H9 (cell line): ENCODE data around the gene ARHGAP15. TPM values are rescaled to one million over a fixed set of nuclear protein-coding genes. Genes with fewer than 3 reads are reported as not detected.

ENCODE experiments used
- DNase-seq: peaks from one replicate; pipeline ENCODE4 v3.0.0-alpha.2; 2017
- H2AFZ ChIP-seq: one replicate; pipeline ENCODE4 v1.6.1; 2013; ENCODE audit warnings: mild to moderate bottlenecking, low read length, control low read depth, moderate library complexity
- H2AK5ac ChIP-seq: 2 replicates; pipeline ENCODE4 v1.6.1; 2013; ENCODE audit warnings: low read length, control low read depth, mixed read lengths; ENCODE audit not compliant: insufficient read length
- H2BK120ac ChIP-seq: one replicate; pipeline ENCODE4 v1.6.1; 2013; ENCODE audit warnings: low read depth, mild to moderate bottlenecking, low read length, control low read depth, inconsistent platforms; ENCODE audit not compliant: poor library complexity, severe bottlenecking
- H2BK12ac ChIP-seq: 2 replicates; pipeline ENCODE4 v1.6.1; 2013; ENCODE audit warnings: low read length, control low read depth, mixed read lengths, low read depth; ENCODE audit not compliant: insufficient read length
- H2BK15ac ChIP-seq: 2 replicates; pipeline ENCODE4 v1.6.1; 2013; ENCODE audit warnings: low read depth, low read length, control low read depth
- H2BK20ac ChIP-seq: one replicate; pipeline ENCODE4 v1.6.1; 2013; ENCODE audit warnings: low read depth, mild to moderate bottlenecking, low read length, control low read depth, inconsistent platforms; ENCODE audit not compliant: poor library complexity, severe bottlenecking
- H2BK5ac ChIP-seq: 2 replicates; pipeline ENCODE4 v1.6.1; 2013; ENCODE audit warnings: low read length, control low read depth, mixed read lengths; ENCODE audit not compliant: insufficient read length
- H3K14ac ChIP-seq: 2 replicates; pipeline ENCODE4 v1.6.1; 2013; ENCODE audit warnings: low read length, control low read depth; ENCODE audit not compliant: insufficient read depth
- H3K18ac ChIP-seq: 2 replicates; pipeline ENCODE4 v1.6.1; 2013; ENCODE audit warnings: low read depth, mild to moderate bottlenecking, mixed read lengths, low read length, control low read depth; ENCODE audit not compliant: insufficient read length
- H3K23ac ChIP-seq: 2 replicates; pipeline ENCODE4 v1.6.1; 2013; ENCODE audit warnings: low read length, control low read depth, mixed read lengths, low read depth; ENCODE audit not compliant: insufficient read length
- H3K23me2 ChIP-seq: 2 replicates; pipeline ENCODE4 v1.6.1; 2013; ENCODE audit warnings: low read depth, mild to moderate bottlenecking, mixed read lengths, low read length, control low read depth; ENCODE audit not compliant: insufficient read length, poor library complexity, severe bottlenecking
- H3K27ac ChIP-seq: 2 replicates; pipeline ENCODE4 v1.5.1; 2013; ENCODE audit warnings: low read length, control low read depth, mixed read lengths, low read depth; ENCODE audit not compliant: insufficient read length
- H3K27me3 ChIP-seq: 2 replicates; pipeline ENCODE4 v1.6.1; 2013; ENCODE audit warnings: low read length, control low read depth, inconsistent platforms; ENCODE audit not compliant: insufficient read depth
- H3K4ac ChIP-seq: 2 replicates; pipeline ENCODE4 v1.6.1; 2013; ENCODE audit warnings: low read depth, mild to moderate bottlenecking, control low read depth, inconsistent platforms, low read length, moderate library complexity
- H3K4me1 ChIP-seq: 2 replicates; pipeline ENCODE4 v1.6.1; 2013; ENCODE audit warnings: low read length, control low read depth, inconsistent platforms; ENCODE audit not compliant: insufficient read depth
- H3K4me2 ChIP-seq: 2 replicates; pipeline ENCODE4 v1.6.1; 2013; ENCODE audit warnings: low read length, control low read depth, mixed read lengths; ENCODE audit not compliant: insufficient read length, insufficient read depth
- H3K56ac ChIP-seq: 2 replicates; pipeline ENCODE4 v1.6.1; 2013; ENCODE audit warnings: low read depth, mild to moderate bottlenecking, mixed read lengths, low read length, control low read depth; ENCODE audit not compliant: insufficient read length
- H3K79me1 ChIP-seq: 2 replicates; pipeline ENCODE4 v1.6.1; 2013; ENCODE audit warnings: low read depth, mild to moderate bottlenecking, moderate library complexity, low read length, control low read depth, inconsistent platforms; ENCODE audit not compliant: insufficient read depth, poor library complexity, severe bottlenecking
- H3K79me2 ChIP-seq: 2 replicates; pipeline ENCODE4 v1.6.1; 2013; ENCODE audit warnings: low read length, control low read depth, inconsistent platforms; ENCODE audit not compliant: insufficient read depth
- H3K9ac ChIP-seq: 2 replicates; pipeline ENCODE4 v1.6.1; 2013; ENCODE audit warnings: low read length, control low read depth, mixed read lengths; ENCODE audit not compliant: insufficient read length; ENCODE audit errors: extremely low read depth
- H3K9me3 ChIP-seq: one replicate; pipeline ENCODE4 v1.6.1; 2013; ENCODE audit warnings: low read depth, low read length, inconsistent platforms; ENCODE audit not compliant: control insufficient read depth
- H3T11ph ChIP-seq: one replicate; pipeline ENCODE4 v1.6.1; 2013; ENCODE audit warnings: mild to moderate bottlenecking, low read length, control low read depth, inconsistent platforms
- H4K20me1 ChIP-seq: one replicate; pipeline ENCODE4 v1.6.1; 2013; ENCODE audit not compliant: control insufficient read depth, insufficient read length, insufficient read depth
- H4K5ac ChIP-seq: 2 replicates; pipeline ENCODE4 v1.6.1; 2013; ENCODE audit warnings: low read depth, mild to moderate bottlenecking, mixed read lengths, low read length, control low read depth; ENCODE audit not compliant: insufficient read length
- H4K8ac ChIP-seq: replicated peaks from 2 replicates; pipeline ENCODE4 v1.6.1; 2013; ENCODE audit warnings: low read length, control low read depth, mixed read lengths, low read depth; ENCODE audit not compliant: insufficient read length
- H4K91ac ChIP-seq: 2 replicates; pipeline ENCODE4 v1.6.1; 2013; ENCODE audit warnings: low read depth, mild to moderate bottlenecking, moderate library complexity, mixed read lengths, low read length, control low read depth; ENCODE audit not compliant: insufficient read length
- H3K27ac Mint-ChIP-seq, 3 experiments: 2 replicates in 2 of 3; 3 replicates in 1 of 3; pipeline ENCODE4 v1.8.0; 2020 to 2021; ENCODE audit warnings: mixed read lengths in 3 of 3, mild to moderate bottlenecking in 1 of 3, moderate library complexity in 1 of 3
- H3K27me3 Mint-ChIP-seq: 2 replicates; pipeline ENCODE4 v1.8.0; 2021; ENCODE audit warnings: low read depth, mild to moderate bottlenecking, moderate library complexity, mixed read lengths
- H3K36me3 Mint-ChIP-seq, 3 experiments: 2 replicates in 2 of 3; 3 replicates in 1 of 3; pipeline ENCODE4 v1.8.0; 2020 to 2021; ENCODE audit warnings: low read depth in 3 of 3, mixed read lengths in 3 of 3; ENCODE audit not compliant: insufficient read depth in 1 of 3
- H3K4me1 Mint-ChIP-seq, 2 experiments: 2 replicates each; pipeline ENCODE4 v1.8.0; 2020; ENCODE audit warnings: mixed read lengths in 2 of 2
- H3K4me3 Mint-ChIP-seq, 2 experiments: 2 replicates in 1 of 2; 3 replicates in 1 of 2; pipeline ENCODE4 v1.8.0; 2020 to 2021; ENCODE audit warnings: mild to moderate bottlenecking in 2 of 2, mixed read lengths in 2 of 2, moderate library complexity in 1 of 2
- H3K9me3 Mint-ChIP-seq, 2 experiments: 2 replicates in 1 of 2; 3 replicates in 1 of 2; pipeline ENCODE4 v1.8.0; 2020; ENCODE audit warnings: mild to moderate bottlenecking in 2 of 2, mixed read lengths in 2 of 2, moderate library complexity in 1 of 2
- WGBS: extraction: QIAGEN DNeasy Blood & Tissue Kit; methylation state at CpG from one replicate; pipeline ENCODE4 v1.1.7; 2013; ENCODE audit warnings: missing lambda C conversion rate, low lambda C conversion rate, mixed read lengths; ENCODE audit not compliant: insufficient read length; ENCODE audit errors: extremely low coverage; 5-methylcytosine and 5-hydroxymethylcytosine counted together
- total RNA-seq: library from RNA; stranded (reverse); gene quantifications from 2 replicates; pipeline ENCODE4 v1.2.1, GENCODE V29; 2021
- TF ChIP-seq, protein P1 (sequence below): fragments of 200-600 bp; sonication (generic); conservative IDR thresholded peaks from 3 replicates; pipeline ENCODE4 v1.8.0; 2021; ENCODE audit warnings: antibody characterized with exemption, mild to moderate bottlenecking

Gene ARHGAP15
- total RNA-seq, 1 experiment from 2014 or later, result not detected

GRCh38 chr2:143263066-143263625 lies 133.9 kb downstream of the ARHGAP15 start:
- peak; percentile 38 for DNase-seq
- peaks cover 8% of the 10 kb centered on the region in 2 experiments for H3K4me1 Mint-ChIP-seq
- WGBS, result no CpG with 5 or more reads among the region's 2 CpGs

More at GRCh38 chr2:143263066-143263625, 133.9 kb downstream of the ARHGAP15 start:
- H3K27ac Mint-ChIP-seq, result no peak overlapping the region; a peak in 1 of 7 replicates
- Histone ChIP-seq H3K14ac (no peak overlapping the region), H4K20me1 (no peaks in the 10 kb centered on the region), H3K4ac (no peak overlapping the region), H3K9me3 (no peaks in the 10 kb centered on the region), H2BK120ac (no peak overlapping the region), H3K27ac (no peak overlapping the region), H3T11ph (no peak overlapping the region), H3K56ac (no peak overlapping the region), H4K5ac (no peak overlapping the region), H3K18ac (no peak overlapping the region), H3K23me2 (no peaks in the 10 kb centered on the region), H2BK20ac (no peak overlapping the region), H3K4me1 (no peaks in the 10 kb centered on the region; the same call in 1 of the 2 replicates), H2AK5ac (no peak overlapping the region), H4K91ac (no peak overlapping the region), H3K79me2 (no peaks in the 10 kb centered on the region), H2AFZ (no peak overlapping the region), H3K9ac (no peak overlapping the region), H3K27me3 (no peaks in the 10 kb centered on the region), H2BK12ac (no peak overlapping the region), H3K79me1 (no peaks in the 10 kb centered on the region), H2BK15ac (no peak overlapping the region), H2BK5ac (no peak overlapping the region), H3K23ac (no peak overlapping the region), H4K8ac (no peak overlapping the region), H3K4me2 (no peak overlapping the region)
- H3K36me3 Mint-ChIP-seq, result no peaks in the 10 kb centered on the region
- no peak overlapping the region for H3K4me3 Mint-ChIP-seq
- H3K27me3 Mint-ChIP-seq, result no peaks in the 10 kb centered on the region
- no peaks in the 10 kb centered on the region for H3K9me3 Mint-ChIP-seq
- TF ChIP-seq, protein P1, sequence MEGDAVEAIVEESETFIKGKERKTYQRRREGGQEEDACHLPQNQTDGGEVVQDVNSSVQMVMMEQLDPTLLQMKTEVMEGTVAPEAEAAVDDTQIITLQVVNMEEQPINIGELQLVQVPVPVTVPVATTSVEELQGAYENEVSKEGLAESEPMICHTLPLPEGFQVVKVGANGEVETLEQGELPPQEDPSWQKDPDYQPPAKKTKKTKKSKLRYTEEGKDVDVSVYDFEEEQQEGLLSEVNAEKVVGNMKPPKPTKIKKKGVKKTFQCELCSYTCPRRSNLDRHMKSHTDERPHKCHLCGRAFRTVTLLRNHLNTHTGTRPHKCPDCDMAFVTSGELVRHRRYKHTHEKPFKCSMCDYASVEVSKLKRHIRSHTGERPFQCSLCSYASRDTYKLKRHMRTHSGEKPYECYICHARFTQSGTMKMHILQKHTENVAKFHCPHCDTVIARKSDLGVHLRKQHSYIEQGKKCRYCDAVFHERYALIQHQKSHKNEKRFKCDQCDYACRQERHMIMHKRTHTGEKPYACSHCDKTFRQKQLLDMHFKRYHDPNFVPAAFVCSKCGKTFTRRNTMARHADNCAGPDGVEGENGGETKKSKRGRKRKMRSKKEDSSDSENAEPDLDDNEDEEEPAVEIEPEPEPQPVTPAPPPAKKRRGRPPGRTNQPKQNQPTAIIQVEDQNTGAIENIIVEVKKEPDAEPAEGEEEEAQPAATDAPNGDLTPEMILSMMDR, result peak; percentile 69
